ENCODE results near the gene UFC1.

DNA sequence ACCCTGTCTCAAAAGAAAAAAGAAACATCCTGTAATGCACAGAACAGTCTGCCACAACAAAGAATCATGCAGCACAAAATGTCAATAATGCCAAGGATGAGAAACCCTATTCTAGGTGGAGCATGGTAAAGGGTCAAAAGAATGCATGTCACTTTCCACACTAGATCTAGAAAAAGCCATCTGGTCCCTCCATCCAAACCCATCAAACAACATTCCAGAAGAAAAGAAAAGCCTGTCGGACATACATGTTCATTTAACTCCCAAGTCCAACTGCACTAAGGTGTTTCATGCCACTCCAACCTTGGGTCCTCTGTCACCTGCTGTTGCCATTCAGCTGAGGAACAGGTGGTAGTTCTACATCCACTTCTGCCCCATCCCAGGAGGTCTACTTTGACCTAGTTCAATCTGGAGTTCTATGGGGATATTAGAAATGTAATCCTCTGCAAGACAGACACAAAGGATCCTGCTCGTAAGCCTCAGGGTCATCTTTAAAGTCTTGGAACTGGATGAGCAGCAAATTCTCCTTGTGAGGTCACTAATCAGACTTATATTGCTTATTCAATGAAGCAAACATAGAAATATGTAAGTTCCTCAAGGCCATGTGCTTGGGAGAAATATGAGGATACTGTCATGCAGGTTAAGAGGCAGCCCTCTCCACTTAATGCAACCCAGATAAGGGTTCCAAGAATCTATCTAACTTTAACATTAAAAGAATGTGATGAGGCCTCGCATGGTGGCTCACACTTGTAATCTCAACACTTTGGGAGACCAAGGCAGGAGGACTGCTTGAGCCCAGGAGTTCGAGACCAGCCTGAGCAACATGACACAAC lies 25.0 kb upstream of the UFC1 start:
- TF ChIP-seq CTCF (conservative IDR thresholded peaks at IDR 0.05; ENCODE audit: low read depth in 2 of 2) (no peak), POLR2AphosphoS5 (IDR thresholded peaks at IDR 0.05; ENCODE audit: low read depth) (no peak), EZH2 (IDR thresholded peaks at IDR 0.05; ENCODE audit: low read depth, unreplicated experiment) (no peak), STAT1 (IDR thresholded peaks at IDR 0.05; ENCODE audit: unreplicated experiment) (no peak)
- TF ChIP-seq, protein P1, sequence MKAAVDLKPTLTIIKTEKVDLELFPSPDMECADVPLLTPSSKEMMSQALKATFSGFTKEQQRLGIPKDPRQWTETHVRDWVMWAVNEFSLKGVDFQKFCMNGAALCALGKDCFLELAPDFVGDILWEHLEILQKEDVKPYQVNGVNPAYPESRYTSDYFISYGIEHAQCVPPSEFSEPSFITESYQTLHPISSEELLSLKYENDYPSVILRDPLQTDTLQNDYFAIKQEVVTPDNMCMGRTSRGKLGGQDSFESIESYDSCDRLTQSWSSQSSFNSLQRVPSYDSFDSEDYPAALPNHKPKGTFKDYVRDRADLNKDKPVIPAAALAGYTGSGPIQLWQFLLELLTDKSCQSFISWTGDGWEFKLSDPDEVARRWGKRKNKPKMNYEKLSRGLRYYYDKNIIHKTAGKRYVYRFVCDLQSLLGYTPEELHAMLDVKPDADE (IDR thresholded peaks at IDR 0.05), result no peak
